Adipocyte (in vitro differentiated cells): Measurements from ENCODE around the gene BEX3.

Source experiments
- DNase-seq: peaks from one replicate; pipeline ENCODE4 v3.0.0-alpha.2; 2015; ENCODE audit warnings: low read depth
- H3K27me3 ChIP-seq: replicated peaks from 2 replicates; pipeline ENCODE4 v1.7.0; 2013; ENCODE audit warnings: mild to moderate bottlenecking, low read length, moderate library complexity; ENCODE audit not compliant: control insufficient read depth, insufficient read depth
- H3K36me3 ChIP-seq: 2 replicates; pipeline ENCODE4 v1.7.0; 2013; ENCODE audit warnings: low read length, mild to moderate bottlenecking, moderate library complexity; ENCODE audit not compliant: control insufficient read depth, insufficient read depth, severe bottlenecking
- H3K4me1 ChIP-seq: 2 replicates; pipeline ENCODE4 v1.7.0; 2013; ENCODE audit warnings: mild to moderate bottlenecking, low read length, moderate library complexity; ENCODE audit not compliant: control insufficient read depth, insufficient read depth
- H3K4me3 ChIP-seq: 2 replicates; pipeline ENCODE4 v1.7.0; 2013; ENCODE audit warnings: mild to moderate bottlenecking, low read length, moderate library complexity
- H3K9ac ChIP-seq: 2 replicates; pipeline ENCODE4 v1.7.0; 2013; ENCODE audit warnings: mild to moderate bottlenecking, low read length, moderate library complexity
- H3K9me3 ChIP-seq: 2 replicates; pipeline ENCODE4 v1.7.0; 2013; ENCODE audit warnings: mild to moderate bottlenecking, low read length, moderate library complexity; ENCODE audit not compliant: control insufficient read depth

BEX3 gene

DNA sequence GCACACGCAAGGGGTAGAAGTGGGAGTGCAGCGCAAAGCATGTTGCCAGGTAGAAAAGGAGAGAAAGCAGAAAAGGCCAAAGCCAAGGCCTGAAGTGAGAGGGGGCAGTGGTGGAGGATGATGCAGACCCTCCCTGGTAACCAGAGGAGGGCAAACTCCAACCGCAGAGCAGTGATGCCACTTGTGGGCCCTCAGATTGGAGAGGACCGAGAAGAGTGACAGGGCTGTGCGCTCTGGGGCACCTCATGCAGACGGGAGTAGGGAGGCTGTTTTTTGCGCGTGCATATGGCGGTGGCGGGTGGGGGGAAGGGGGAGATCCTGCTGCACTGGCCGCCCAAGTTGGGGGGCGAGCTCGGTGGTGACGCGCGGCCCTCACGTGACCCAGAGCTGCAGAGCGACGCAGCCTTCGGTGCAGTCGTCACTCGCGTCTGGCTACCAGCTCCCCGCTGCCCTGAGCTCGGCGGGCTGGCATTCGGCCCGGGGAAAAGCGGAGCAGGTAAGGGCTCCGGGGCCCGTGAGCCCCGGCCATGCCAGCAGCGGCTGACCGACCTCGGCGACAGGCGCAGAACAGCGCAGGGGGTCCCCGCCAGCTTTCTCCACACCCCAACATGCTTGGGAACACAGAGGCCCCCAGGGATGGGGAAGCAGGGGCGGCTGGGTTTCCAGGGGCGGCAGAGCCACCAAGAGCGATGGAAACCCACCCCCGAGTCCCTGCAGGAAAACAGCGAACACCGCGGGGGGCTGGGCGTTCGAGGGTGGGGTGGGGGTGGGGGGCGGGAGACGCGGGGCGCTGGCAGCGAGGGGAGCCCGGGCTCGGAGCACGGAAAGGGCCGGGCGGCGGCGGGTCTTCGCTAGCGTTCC is at the start of gene BEX3:
TSS of gene BEX3 (plus strand) at position 421 of the 861 bp plus-strand sequence. CDS start 984 bp downstream, outside the sequence.
- Histone ChIP-seq H3K4me1 (peaks cover 4% of the 10 kb centered on the region), H3K4me3 (peak within 1 kb of the TSS; percentile 84), H3K9ac (peak within 1 kb of the TSS; percentile 91), H3K27me3 (peaks cover 8% of the 10 kb centered on the region), H3K9me3 (no peaks in the 10 kb centered on the region), H3K36me3 (no peaks in the 10 kb centered on the region)
- DNase-seq: peak; percentile 60

DNA sequence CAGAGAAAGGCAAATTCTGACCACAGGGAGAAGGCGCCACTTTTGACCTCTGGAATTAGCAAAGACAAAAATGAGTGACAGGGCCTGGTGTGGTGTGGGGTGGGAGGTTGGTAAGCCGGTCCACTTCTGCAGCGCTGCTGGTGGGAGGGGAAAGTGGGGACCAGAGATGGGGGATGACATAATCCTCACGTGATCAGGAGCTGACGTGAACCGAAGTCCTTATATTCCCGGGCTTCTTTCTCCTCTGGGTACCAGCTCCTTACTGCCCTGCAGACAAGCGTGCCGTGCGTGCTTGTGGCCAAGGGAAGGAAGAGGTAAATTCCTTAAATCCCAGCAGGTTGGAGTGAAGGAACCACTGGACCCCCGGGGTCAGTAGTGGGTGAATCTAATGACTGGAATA is 46.3 kb upstream of the BEX3 start, which contains the start of gene TCEAL7:
TSS of gene TCEAL7 (plus strand) at position 249 of the 400 bp plus-strand sequence. CDS start 1,165 bp downstream, outside the sequence.
- peak; percentile 62 for DNase-seq
- H3K9me3 ChIP-seq: no peaks in the 10 kb centered on the region
- H3K36me3 ChIP-seq: no peaks in the 10 kb centered on the region
- H3K4me3 ChIP-seq: peak within 1 kb of the TSS; percentile 72
- H3K9ac ChIP-seq: peak within 1 kb of the TSS; percentile 53
- H3K4me1 ChIP-seq: peaks cover 3% of the 10 kb centered on the region
- peaks cover 11% of the 10 kb centered on the region for H3K27me3 ChIP-seq

DNA sequence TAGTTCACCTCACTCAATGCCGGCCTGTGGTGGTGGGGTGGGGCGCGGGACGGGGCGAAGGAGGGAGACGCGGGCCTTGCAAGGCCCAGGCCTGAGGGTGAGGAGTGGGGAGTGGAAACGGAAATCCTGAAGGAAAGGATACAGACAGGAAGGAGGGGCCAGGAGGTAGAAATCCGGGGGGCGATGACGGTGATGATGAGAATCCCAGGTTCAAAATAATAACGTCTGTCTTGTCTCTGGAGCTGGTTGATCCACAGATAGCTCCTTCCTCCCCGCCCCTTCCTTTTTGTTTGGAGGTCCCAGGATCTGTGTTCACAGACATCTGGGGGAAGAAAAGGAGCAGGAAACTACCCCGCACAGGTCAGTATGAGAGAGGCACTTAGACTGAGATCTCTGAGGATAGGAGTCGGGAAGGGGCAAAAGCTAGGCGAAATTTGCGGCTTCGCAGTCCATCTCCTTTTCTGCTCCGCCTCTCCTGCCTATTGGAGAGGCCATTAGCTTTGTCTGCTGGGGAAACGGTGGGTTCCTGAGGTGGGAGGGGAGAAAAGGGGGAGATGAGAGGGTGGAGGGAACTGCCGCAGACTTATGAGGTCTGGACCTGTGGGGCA is 45.6 kb upstream of the BEX3 start:
- H3K4me1 ChIP-seq: peaks cover 3% of the 10 kb centered on the region
- peak overlapping the region; percentile 53 for H3K9ac ChIP-seq
- H3K36me3 ChIP-seq: no peaks in the 10 kb centered on the region
- peaks cover 16% of the 10 kb centered on the region for H3K27me3 ChIP-seq
- peak; percentile 25 for DNase-seq
- H3K9me3 ChIP-seq: no peaks in the 10 kb centered on the region
- peak overlapping the region; percentile 72 for H3K4me3 ChIP-seq

DNA sequence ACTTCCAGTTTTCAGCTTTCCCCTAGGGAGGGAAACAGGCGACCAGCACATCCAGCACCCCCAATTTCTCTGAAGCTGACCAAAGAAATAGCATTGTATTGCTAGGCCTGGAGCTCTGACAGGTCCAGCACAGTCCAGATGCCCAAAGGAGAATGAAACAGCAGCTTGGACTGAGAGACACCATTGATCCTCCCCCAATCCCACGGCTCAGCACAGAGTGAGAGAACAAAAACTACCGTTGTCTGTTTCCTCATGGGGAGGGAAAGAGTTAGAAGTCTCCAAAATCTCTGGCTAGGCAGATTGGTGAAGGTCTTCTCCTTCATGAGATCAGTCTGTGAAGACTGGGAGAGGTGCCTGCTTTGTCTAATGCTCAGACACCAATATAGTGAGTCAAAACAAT is 37.7 kb upstream of the BEX3 start:
- H3K27me3 ChIP-seq: peaks cover 27% of the 10 kb centered on the region

DNA sequence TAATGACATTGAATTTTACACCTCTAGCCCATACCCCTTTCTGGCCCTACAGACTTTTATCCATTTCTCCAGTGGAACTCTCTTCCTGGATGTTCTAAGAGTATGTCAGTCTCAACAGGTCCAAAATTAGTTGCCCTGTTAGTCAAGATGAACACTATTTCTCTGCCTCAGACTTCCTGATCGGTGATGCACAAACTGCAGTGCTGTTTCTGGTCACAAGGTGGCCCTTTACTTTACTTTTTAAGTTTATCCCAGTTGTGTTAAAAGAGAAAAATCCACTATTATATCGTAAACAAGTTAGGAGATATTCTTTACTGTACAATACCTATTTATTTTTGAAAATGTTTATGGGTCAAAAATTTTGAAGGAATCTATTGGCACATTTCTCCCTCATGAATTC is 33.2 kb upstream of the BEX3 start:
- Histone ChIP-seq H3K9ac (no peak overlapping the region), H3K36me3 (no peaks in the 10 kb centered on the region), H3K27me3 (peaks cover 14% of the 10 kb centered on the region), H3K9me3 (no peaks in the 10 kb centered on the region), H3K4me1 (no peaks in the 10 kb centered on the region), H3K4me3 (no peak overlapping the region)
- peak; percentile 77 for DNase-seq

More for the DNA sequence above, 37.7 kb upstream of the BEX3 start:
- no peak for DNase-seq
- Histone ChIP-seq H3K36me3 (no peaks in the 10 kb centered on the region), H3K9ac (no peak overlapping the region), H3K9me3 (no peaks in the 10 kb centered on the region), H3K4me3 (no peak overlapping the region), H3K4me1 (no peaks in the 10 kb centered on the region)

DNA sequence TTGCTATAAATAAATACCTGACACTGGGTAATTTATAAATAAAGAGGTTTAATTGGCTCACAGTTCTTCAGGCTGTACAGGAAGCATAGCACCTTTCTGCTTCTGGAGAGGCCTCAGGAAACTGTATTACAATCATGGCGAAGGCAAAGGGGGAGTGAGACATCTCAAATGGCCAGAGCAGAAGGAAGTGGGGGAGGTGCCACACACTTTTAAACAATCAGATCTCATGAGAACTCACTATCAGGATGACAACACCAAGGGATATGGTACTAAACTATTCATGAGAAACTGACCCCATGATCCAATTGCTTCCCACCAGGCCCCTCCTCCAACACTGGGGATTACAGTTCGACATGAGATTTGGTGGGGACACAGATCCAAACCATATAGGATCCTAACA is 31.7 kb upstream of the BEX3 start:
- Histone ChIP-seq H3K4me3 (no peak overlapping the region), H3K36me3 (no peaks in the 10 kb centered on the region), H3K9me3 (no peaks in the 10 kb centered on the region)

DNA sequence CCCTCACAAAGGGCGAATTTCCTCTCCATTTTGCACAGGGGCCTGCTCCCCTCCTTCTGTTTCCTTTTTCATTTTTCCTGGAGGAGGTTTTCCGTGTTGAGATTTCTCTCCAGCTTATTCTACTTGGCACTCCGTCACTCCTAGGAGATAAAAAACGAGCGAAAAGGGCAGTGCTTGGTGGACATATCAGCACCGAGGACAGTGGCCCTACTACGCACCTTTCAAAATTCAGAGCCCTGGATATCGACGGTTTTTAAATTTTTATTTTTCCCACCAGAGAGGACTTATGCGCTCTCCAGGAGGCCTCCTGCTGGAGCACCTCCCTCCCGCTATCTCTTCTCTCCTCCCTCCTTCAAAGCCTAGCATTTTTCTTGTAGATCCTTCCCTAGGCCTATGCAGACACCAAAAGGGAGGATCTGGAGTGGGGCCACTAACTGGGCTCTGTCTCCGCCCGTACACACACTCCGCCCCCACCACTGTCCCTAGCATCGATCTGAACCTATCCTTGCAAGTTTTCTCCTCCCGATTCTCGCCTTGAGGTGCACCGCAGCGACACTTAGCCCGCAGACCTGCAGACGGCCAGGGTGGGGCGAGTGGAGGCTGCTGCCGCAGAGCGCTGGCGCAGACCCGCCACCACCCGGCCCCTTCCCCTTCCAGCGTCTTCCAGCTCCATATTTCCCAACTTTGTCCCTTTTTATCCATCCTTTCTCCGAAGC is 28.5 kb upstream of the BEX3 start:
- no peaks in the 10 kb centered on the region for H3K9me3 ChIP-seq
- DNase-seq: no peak
- H3K36me3 ChIP-seq: no peaks in the 10 kb centered on the region
- H3K27me3 ChIP-seq: peaks cover 8% of the 10 kb centered on the region
- no peaks in the 10 kb centered on the region for H3K4me1 ChIP-seq
- no peak overlapping the region for H3K4me3 ChIP-seq
- H3K9ac ChIP-seq: no peak overlapping the region

More for the DNA sequence above, 31.7 kb upstream of the BEX3 start:
- peaks cover 10% of the 10 kb centered on the region for H3K27me3 ChIP-seq
- DNase-seq: no peak
- H3K4me1 ChIP-seq: no peaks in the 10 kb centered on the region
- no peak overlapping the region for H3K9ac ChIP-seq

DNA sequence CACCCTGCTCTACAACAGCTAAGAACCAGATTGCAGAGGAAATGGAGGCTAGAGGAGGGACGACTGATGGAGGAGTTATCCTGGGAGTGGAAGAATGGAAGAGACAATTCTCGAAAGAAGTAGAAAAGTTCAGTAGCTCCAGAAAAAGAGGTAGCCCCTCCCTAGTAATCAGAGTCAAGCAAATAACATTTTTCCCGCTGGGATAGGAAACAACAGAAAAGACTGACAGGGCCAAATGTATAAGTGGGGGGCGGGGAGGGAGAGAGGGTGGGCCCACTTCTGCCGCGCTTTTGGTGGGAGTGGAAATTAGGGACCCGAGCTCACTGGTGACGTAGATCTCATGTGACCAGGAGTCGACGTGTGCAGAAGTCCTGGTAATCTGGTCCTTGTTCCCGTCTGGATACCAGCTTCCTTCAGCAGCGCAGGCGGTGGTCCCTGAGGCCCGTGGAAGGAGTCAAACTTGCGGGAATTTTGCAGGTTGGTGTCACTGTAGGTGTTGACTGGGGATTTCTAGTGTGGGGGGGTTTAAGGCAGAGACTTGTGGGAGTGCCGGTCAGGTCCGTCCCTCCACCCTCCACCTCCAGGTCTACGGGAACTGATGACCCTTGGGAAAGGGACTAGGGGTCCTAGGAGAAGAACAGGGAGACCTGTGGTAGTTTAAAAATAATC is 20.1 kb upstream of the BEX3 start, which contains the start of gene TCEAL9:
TSS of gene TCEAL9 (plus strand) at position 377 of the 669 bp plus-strand sequence. CDS start 1,179 bp downstream, outside the sequence.
- DNase-seq: peak; percentile 84
- Histone ChIP-seq H3K4me3 (peak within 1 kb of the TSS; percentile 89), H3K9ac (peak within 1 kb of the TSS; percentile 95), H3K36me3 (peaks cover 6% of the 10 kb centered on the region), H3K9me3 (no peaks in the 10 kb centered on the region), H3K4me1 (no peaks in the 10 kb centered on the region), H3K27me3 (peaks cover 4% of the 10 kb centered on the region)

DNA sequence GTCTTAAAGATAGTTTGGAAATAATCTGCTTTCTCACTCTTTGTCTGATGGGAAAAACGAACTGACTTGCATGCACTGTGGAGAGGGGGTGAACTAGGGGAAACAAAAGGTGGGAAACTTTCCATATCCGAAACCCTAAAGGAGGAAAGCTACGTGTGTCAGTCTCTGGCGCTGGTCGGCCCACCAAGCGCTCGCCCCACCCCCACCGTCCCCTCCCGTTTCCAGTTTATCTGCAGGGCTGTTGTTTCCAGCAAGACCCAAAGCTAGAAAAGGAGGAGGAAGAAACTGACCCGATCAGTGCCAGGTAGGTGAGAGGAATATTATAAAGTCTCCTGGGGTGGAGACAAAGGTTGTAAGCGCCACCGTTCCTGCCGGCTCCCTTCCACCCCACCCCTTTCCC is 19.5 kb upstream of the BEX3 start:
- DNase-seq: peak; percentile 45
- Histone ChIP-seq H3K4me3 (peak overlapping the region; percentile 89), H3K9me3 (no peaks in the 10 kb centered on the region), H3K36me3 (peaks cover 6% of the 10 kb centered on the region), H3K4me1 (no peaks in the 10 kb centered on the region), H3K27me3 (peaks cover 4% of the 10 kb centered on the region), H3K9ac (peak overlapping the region; percentile 95)

DNA sequence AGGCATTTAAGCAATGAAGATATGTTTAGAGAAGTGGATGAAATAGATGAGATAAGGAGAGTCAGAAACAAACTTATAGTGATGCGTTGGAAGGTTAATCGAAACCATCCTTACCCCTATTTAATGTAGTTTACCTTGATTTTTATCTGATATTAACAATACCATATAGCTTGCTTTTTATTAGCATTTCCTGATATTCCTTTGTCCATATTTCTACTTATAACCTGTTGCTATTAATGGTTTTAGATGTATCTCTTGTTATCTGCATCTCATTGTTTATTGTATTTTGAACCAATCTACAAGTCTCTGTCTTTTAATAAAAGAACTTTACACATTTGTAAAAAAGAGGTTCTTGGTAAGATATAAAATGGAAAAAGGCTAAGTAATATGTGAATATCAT is 18.5 kb upstream of the BEX3 start:
- Histone ChIP-seq H3K4me3 (peak overlapping the region; percentile 89), H3K4me1 (peaks cover 4% of the 10 kb centered on the region), H3K36me3 (peaks cover 6% of the 10 kb centered on the region), H3K9ac (peak overlapping the region; percentile 95), H3K27me3 (peaks cover 4% of the 10 kb centered on the region), H3K9me3 (no peaks in the 10 kb centered on the region)
- DNase-seq: no peak
